Mucosa of rectum (tissue), 2 donors: ENCODE results near the gene SYNPR.

ENCODE experiments used
- H3K27ac ChIP-seq, 2 donors: one replicate each; pipeline ENCODE4 v1.7.0; 2013; ENCODE audit warnings: inconsistent platforms in 2 of 2, low read depth in 2 of 2, low read length in 2 of 2
- H3K27me3 ChIP-seq, 2 donors: one replicate each; pipeline ENCODE4 v1.7.0; 2013; ENCODE audit warnings: low read length in 2 of 2; ENCODE audit not compliant: control insufficient read depth in 2 of 2, insufficient read depth in 2 of 2
- H3K36me3 ChIP-seq, 2 donors: one replicate each; pipeline ENCODE4 v1.7.0; 2013; ENCODE audit warnings: low read length in 2 of 2; ENCODE audit not compliant: control insufficient read depth in 2 of 2, insufficient read depth in 2 of 2
- H3K4me1 ChIP-seq, 2 donors: one replicate each; pipeline ENCODE4 v1.7.0; 2013; ENCODE audit warnings: low read length in 2 of 2, mild to moderate bottlenecking in 1 of 2; ENCODE audit not compliant: control insufficient read depth in 2 of 2, insufficient read depth in 2 of 2
- H3K4me3 ChIP-seq, 2 donors: one replicate each; pipeline ENCODE4 v1.7.0; 2013; ENCODE audit warnings: low read length in 2 of 2
- H3K9ac ChIP-seq, 2 donors: one replicate each; pipeline ENCODE4 v1.7.0; 2013; ENCODE audit warnings: low read length in 2 of 2, low read depth in 1 of 2, mild to moderate bottlenecking in 1 of 2
- H3K9me3 ChIP-seq, 2 donors: one replicate each; pipeline ENCODE4 v1.7.0; 2013; ENCODE audit warnings: low read length in 2 of 2; ENCODE audit not compliant: control insufficient read depth in 2 of 2
- donor health status: healthy.
- donor health status: Normal muscosa, but diverticular disease.

The SYNPR gene

DNA sequence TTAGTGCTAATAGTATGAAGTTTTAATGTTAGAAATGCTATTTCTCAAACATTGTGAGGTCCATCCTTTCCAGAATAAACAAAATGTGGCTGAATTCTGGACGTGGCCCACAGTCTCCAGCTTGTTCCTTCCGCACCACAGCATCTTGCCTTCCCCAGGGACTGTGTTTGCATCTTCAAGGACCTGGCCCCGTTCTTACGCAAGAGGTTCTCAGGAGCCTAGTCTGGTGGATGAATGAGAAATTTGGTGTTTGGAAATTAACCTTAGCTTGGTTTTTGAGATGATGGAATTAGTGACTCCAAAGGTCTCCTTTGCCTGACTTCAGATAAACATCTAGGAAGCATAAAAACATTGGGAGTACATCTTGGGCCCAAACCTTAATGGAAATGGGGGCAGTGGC, 18.1 kb downstream of the SYNPR start:
- Histone ChIP-seq H3K9ac (no peak overlapping the region), H3K27ac (no peak overlapping the region), H3K36me3 (no peaks in the 10 kb centered on the region), H3K4me1 (no peaks in the 10 kb centered on the region), H3K27me3 (no peaks in the 10 kb centered on the region), H3K4me3 (no peak overlapping the region), H3K9me3 (no peaks in the 10 kb centered on the region)

DNA sequence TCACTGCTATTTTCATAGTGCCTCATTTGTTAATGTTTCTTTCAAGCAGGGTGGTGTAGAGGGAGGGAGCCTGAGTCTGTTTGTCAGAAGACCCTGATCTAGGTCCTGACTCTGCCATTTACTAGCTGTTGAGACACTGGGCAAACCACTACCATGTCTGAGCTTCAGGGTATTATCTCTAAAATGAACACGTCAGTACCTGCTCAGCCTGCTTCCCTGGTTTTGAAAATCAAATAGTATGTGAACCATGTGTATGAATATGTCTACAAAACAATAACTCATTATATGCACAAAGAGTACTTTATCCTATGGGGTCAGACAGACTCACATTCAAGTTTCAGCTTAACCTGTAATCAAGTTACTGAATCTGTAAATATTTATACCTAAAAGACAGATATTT, 25.1 kb downstream of the SYNPR start:
- H3K27me3 ChIP-seq: no peaks in the 10 kb centered on the region
- H3K27ac ChIP-seq: no peak overlapping the region
- no peaks in the 10 kb centered on the region for H3K9me3 ChIP-seq
- no peak overlapping the region for H3K4me3 ChIP-seq
- no peaks in the 10 kb centered on the region for H3K4me1 ChIP-seq
- no peak overlapping the region for H3K9ac ChIP-seq
- H3K36me3 ChIP-seq: no peaks in the 10 kb centered on the region

DNA sequence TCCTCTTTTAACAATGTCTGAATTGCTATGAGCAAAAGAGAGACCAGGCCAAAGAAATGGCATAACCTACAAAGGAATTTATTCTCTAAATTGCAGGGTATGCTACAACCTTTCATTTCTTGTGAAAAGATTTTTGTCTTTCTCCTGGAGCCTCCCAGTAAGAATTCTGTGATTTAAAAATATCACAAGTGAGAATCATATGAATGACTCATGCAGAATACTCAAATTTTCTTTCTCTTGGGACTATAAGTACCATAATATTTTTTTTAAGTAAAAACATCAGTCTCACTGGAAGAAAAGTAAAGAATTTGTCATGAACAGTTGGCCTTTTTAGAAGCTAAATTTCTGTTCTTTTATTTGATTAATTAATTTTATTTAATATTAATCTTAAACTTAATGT, 26.3 kb downstream of the SYNPR start:
- no peaks in the 10 kb centered on the region for H3K27me3 ChIP-seq
- H3K4me3 ChIP-seq: no peak overlapping the region
- H3K9ac ChIP-seq: no peak overlapping the region
- H3K4me1 ChIP-seq: no peaks in the 10 kb centered on the region
- no peaks in the 10 kb centered on the region for H3K9me3 ChIP-seq
- no peak overlapping the region for H3K27ac ChIP-seq
- no peaks in the 10 kb centered on the region for H3K36me3 ChIP-seq

GRCh38 chr3:63308072-63308471, 30.0 kb downstream of the SYNPR start:
- Histone ChIP-seq H3K9ac (no peak overlapping the region), H3K36me3 (no peaks in the 10 kb centered on the region), H3K4me3 (no peak overlapping the region), H3K9me3 (no peaks in the 10 kb centered on the region), H3K27ac (no peak overlapping the region), H3K4me1 (no peaks in the 10 kb centered on the region), H3K27me3 (no peaks in the 10 kb centered on the region)

- H3K4me1 ChIP-seq: no peaks in the 10 kb centered on the region
- no peak overlapping the region for H3K4me3 ChIP-seq
- H3K36me3 ChIP-seq: no peaks in the 10 kb centered on the region
- H3K27me3 ChIP-seq: no peaks in the 10 kb centered on the region
- no peak overlapping the region for H3K27ac ChIP-seq
- no peaks in the 10 kb centered on the region for H3K9me3 ChIP-seq
- no peak overlapping the region for H3K9ac ChIP-seq
Measured at GRCh38 chr3:63309768-63310167, 31.7 kb downstream of the SYNPR start.

- no peak overlapping the region for H3K9ac ChIP-seq
- no peaks in the 10 kb centered on the region for H3K36me3 ChIP-seq
- no peak overlapping the region for H3K4me3 ChIP-seq
- H3K9me3 ChIP-seq: no peaks in the 10 kb centered on the region
- no peaks in the 10 kb centered on the region for H3K27me3 ChIP-seq
- H3K4me1 ChIP-seq: no peaks in the 10 kb centered on the region
- no peak overlapping the region for H3K27ac ChIP-seq
Measured at GRCh38 chr3:63323766-63324165, 45.7 kb downstream of the SYNPR start.

- H3K9me3 ChIP-seq: no peaks in the 10 kb centered on the region
- no peaks in the 10 kb centered on the region for H3K36me3 ChIP-seq
- no peak overlapping the region for H3K27ac ChIP-seq
- no peak overlapping the region for H3K9ac ChIP-seq
- no peak overlapping the region for H3K4me3 ChIP-seq
- no peaks in the 10 kb centered on the region for H3K4me1 ChIP-seq
- H3K27me3 ChIP-seq: no peaks in the 10 kb centered on the region
Measured at GRCh38 chr3:63324621-63325020, 46.5 kb downstream of the SYNPR start.

DNA sequence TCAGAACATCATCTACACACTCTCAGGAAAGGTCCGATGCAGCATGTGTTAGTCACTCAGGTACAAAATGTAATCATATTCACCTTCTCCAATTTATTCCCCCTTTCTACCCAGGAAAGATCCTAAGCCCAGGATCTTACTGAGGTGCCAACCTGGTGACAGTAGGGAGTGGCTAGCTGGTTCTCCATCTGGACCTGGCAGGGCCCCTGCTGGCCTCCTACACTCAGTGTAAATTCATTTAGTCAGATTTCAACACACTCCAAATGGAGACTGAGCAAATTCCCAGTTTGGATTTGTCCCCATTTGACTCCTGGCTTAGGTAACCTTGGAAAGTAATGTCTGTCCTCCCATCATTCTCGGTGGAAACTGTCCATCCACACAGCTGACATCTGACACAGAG, 47.3 kb downstream of the SYNPR start:
- no peak overlapping the region for H3K4me3 ChIP-seq
- no peaks in the 10 kb centered on the region for H3K27me3 ChIP-seq
- H3K36me3 ChIP-seq: no peaks in the 10 kb centered on the region
- no peaks in the 10 kb centered on the region for H3K9me3 ChIP-seq
- H3K4me1 ChIP-seq: no peaks in the 10 kb centered on the region
- H3K9ac ChIP-seq: no peak overlapping the region
- H3K27ac ChIP-seq: no peak overlapping the region

DNA sequence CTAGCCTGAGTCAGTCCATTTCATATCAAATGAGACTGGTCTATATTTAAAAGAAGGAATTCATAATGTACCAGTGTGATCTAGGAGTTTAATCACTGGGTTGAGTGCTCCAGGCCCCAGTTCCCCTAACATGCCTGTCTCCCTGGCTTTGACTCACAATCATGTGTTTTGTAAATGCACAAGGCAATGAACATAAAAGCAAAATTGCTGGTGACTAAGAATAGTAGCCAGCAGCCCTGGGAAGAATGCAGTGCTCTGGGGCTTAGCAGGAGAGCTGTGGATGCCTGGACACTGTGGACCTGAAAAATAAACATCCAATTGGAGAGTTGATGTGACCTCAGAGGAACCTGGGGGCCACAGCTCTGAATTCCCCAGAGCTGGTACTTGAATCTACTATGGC, 50.3 kb downstream of the SYNPR start:
- Histone ChIP-seq H3K36me3 (no peaks in the 10 kb centered on the region), H3K9ac (no peak overlapping the region), H3K4me1 (no peaks in the 10 kb centered on the region), H3K9me3 (no peaks in the 10 kb centered on the region), H3K27ac (no peak overlapping the region), H3K4me3 (no peak overlapping the region), H3K27me3 (no peaks in the 10 kb centered on the region)

GRCh38 chr3:63331520-63331919, 53.4 kb downstream of the SYNPR start:
- H3K27ac ChIP-seq: no peak overlapping the region
- H3K36me3 ChIP-seq: no peaks in the 10 kb centered on the region
- no peaks in the 10 kb centered on the region for H3K9me3 ChIP-seq
- no peak overlapping the region for H3K9ac ChIP-seq
- H3K4me1 ChIP-seq: no peaks in the 10 kb centered on the region
- H3K4me3 ChIP-seq: no peak overlapping the region
- H3K27me3 ChIP-seq: no peaks in the 10 kb centered on the region

DNA sequence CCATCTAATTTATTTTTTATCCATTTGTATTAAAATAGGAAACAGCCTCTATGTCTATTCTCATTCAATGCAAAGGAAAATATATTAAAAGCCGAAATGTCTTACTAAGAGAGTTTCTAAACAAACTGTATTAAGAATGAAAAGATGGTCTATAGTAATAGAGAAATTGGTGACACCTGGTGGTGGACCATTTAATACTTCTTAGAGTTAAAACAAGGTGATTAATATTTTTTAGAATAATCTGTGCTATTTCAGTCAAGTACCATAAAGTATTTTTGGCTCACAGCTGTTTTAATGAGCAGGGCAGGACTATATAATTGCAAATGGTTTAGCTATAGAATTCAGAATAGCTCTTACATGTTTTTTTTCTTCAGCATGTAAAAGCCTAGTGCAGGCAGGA, 55.7 kb downstream of the SYNPR start:
- no peak overlapping the region for H3K9ac ChIP-seq
- H3K27ac ChIP-seq: no peak overlapping the region
- no peaks in the 10 kb centered on the region for H3K9me3 ChIP-seq
- no peaks in the 10 kb centered on the region for H3K4me1 ChIP-seq
- no peak overlapping the region for H3K4me3 ChIP-seq
- H3K36me3 ChIP-seq: no peaks in the 10 kb centered on the region
- H3K27me3 ChIP-seq: no peaks in the 10 kb centered on the region
